ENCODE data around the gene TBC1D9B. TPM values are rescaled to one million over a fixed set of nuclear protein-coding genes. Genes with fewer than 3 reads are reported as not detected.

Gene TBC1D9B
- total and polyA plus RNA-seq, 9 of the 15 experiments (the other 6 are each of a cell fraction or from before 2014, with no cell fraction given): 2.9 to 59.1 (median 33.5) TPM

GRCh38 chr5:179820127-179820482 is 87.6 kb downstream of the TBC1D9B start (continued):
- TF ChIP-seq CREB3 (tag; conservative IDR thresholded peaks at IDR 0.05; ENCODE audit: low read depth) (peak; percentile 77), PHTF2 (CRISPR knock-in tag; IDR thresholded peaks at IDR 0.05) (no peak), CSDE1 (IDR thresholded peaks at IDR 0.05) (no peak), CEBPB (tag; IDR thresholded peaks at IDR 0.05) (no peak), ZNF121 (CRISPR knock-in tag; conservative IDR thresholded peaks at IDR 0.05) (no peak), PHF20 (IDR thresholded peaks at IDR 0.05; ENCODE audit: partially characterized antibody) (no peak), NR0B1 (IDR thresholded peaks at IDR 0.05; ENCODE audit: partially characterized antibody) (no peak), PBX2 (CRISPR knock-in tag; IDR thresholded peaks at IDR 0.05; ENCODE audit: low read depth) (no peak), PBX2 (tag; conservative IDR thresholded peaks at IDR 0.05; ENCODE audit: low read depth) (no peak), NR4A1 (CRISPR knock-in tag; IDR thresholded peaks at IDR 0.05) (no peak), NR4A1 (tag; IDR thresholded peaks at IDR 0.05) (peak; percentile 29; the same call in 1 of the 2 replicates), ZZZ3 (IDR thresholded peaks at IDR 0.05) (no peak), ZNF75A (CRISPR knock-in tag; IDR thresholded peaks at IDR 0.05) (no peak), ZNF830 (CRISPR knock-in tag; IDR thresholded peaks at IDR 0.05) (no peak), ZFP36 (IDR thresholded peaks at IDR 0.05; ENCODE audit: low read depth, low read length, partially characterized antibody) (no peak), TCF7 (IDR thresholded peaks at IDR 0.05; ENCODE audit: borderline replicate concordance) (no peak), ZNF696 (CRISPR knock-in tag; conservative IDR thresholded peaks at IDR 0.05) (no peak), POLR2AphosphoS2 (IDR thresholded peaks at IDR 0.05; ENCODE audit: low read length) (no peak), ZNF76 (CRISPR knock-in tag; IDR thresholded peaks at IDR 0.05; ENCODE audit: borderline replicate concordance) (peak; percentile 71; the same call in 1 of the 2 replicates), KDM5B (IDR thresholded peaks at IDR 0.05; ENCODE audit: insufficient replicate concordance, low read depth, low read length) (no peak), ZFP1 (CRISPR knock-in tag; IDR thresholded peaks at IDR 0.05) (0 out of 2 replicates have a peak, but pooled peaks have one; percentile 41), SMARCA5 (IDR thresholded peaks at IDR 0.05) (no peak), POLR2AphosphoS5 (IDR thresholded peaks at IDR 0.05; ENCODE audit: control insufficient read depth, insufficient read depth, low read depth, low read length) (no peak), NFYB (IDR thresholded peaks at IDR 0.05; ENCODE audit: extremely low read depth, insufficient read length) (no peak)
- TF ChIP-seq, protein P1, sequence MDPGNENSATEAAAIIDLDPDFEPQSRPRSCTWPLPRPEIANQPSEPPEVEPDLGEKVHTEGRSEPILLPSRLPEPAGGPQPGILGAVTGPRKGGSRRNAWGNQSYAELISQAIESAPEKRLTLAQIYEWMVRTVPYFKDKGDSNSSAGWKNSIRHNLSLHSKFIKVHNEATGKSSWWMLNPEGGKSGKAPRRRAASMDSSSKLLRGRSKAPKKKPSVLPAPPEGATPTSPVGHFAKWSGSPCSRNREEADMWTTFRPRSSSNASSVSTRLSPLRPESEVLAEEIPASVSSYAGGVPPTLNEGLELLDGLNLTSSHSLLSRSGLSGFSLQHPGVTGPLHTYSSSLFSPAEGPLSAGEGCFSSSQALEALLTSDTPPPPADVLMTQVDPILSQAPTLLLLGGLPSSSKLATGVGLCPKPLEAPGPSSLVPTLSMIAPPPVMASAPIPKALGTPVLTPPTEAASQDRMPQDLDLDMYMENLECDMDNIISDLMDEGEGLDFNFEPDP (CRISPR knock-in tag; IDR thresholded peaks at IDR 0.05): 0 out of 2 replicates have a peak, but pooled peaks have one; percentile 31

All from K562 (cell line).